Endothelial cell of umbilical vein (primary cell): ENCODE measurements around the gene TTC9. TPM values are rescaled to one million over a fixed set of nuclear protein-coding genes. Genes with fewer than 3 reads are reported as not detected.

Source experiments
- BruUV-seq: library from RNA; stranded (reverse); fragments of 400-500 nt; replicated peaks from 2 replicates; lab custom pipeline; 2021; lab: Mats Ljungman, UMichigan
- CTCF ChIA-PET: fragments of 300-600, 350-600 bp; sonication (Branson Sonifier 250); formaldehyde crosslinking; loops from one replicate; lab custom pipeline; 2021; ENCODE audit warnings: antibody characterized with exemption, inconsistent platforms; lab: Charles Lee
- POLR2A ChIA-PET: fragments of 300-600, 350-600 bp; sonication (Branson Sonifier 250); formaldehyde crosslinking; loops from one replicate; lab custom pipeline; 2021; ENCODE audit warnings: antibody characterized with exemption, inconsistent platforms; lab: Charles Lee
- DNase-seq: peaks from one replicate; pipeline ENCODE4 v3.0.0-alpha.2; 2011; ENCODE audit warnings: low read depth, low spot score
- FAIRE-seq: peaks from 2 replicates; lab custom pipeline; 2011; peaks lifted over from hg19 to GRCh38; lab: Jason Lieb, UNC
- H2AFZ ChIP-seq: 2 replicates; pipeline ENCODE4 v1.6.0; 2012; ENCODE audit warnings: low read depth, low read length, control low read depth, inconsistent platforms
- H3K27ac ChIP-seq: 2 replicates; pipeline ENCODE4 v1.5.1; 2011; ENCODE audit warnings: low read depth, mild to moderate bottlenecking, control low read depth, low read length, moderate library complexity; ENCODE audit not compliant: insufficient read depth
- H3K27me3 ChIP-seq, 2 experiments: 2 replicates each; pipeline versions ENCODE4 v1.6.0 to v1.6.1; 2011; ENCODE audit warnings: low read length in 2 of 2, mixed read lengths in 1 of 2; ENCODE audit not compliant: control insufficient read depth in 2 of 2, insufficient read depth in 2 of 2
- H3K36me3 ChIP-seq, 2 experiments: 2 replicates in 1 of 2; 3 replicates in 1 of 2; pipeline ENCODE4 v1.5.1; 2011; ENCODE audit warnings: low read length in 2 of 2, mild to moderate bottlenecking in 1 of 2, moderate library complexity in 1 of 2; ENCODE audit not compliant: control insufficient read depth in 2 of 2, insufficient read depth in 2 of 2; ENCODE audit errors: extremely low read depth in 1 of 2
- H3K4me1 ChIP-seq: 3 replicates; pipeline ENCODE4 v1.5.1; 2011; ENCODE audit warnings: mild to moderate bottlenecking, low read length; ENCODE audit not compliant: control insufficient read depth, insufficient read depth; ENCODE audit errors: extremely low read depth
- H3K4me2 ChIP-seq: 2 replicates; pipeline ENCODE4 v1.6.1; 2011; ENCODE audit warnings: low read length, control low read depth, mixed read lengths; ENCODE audit not compliant: insufficient read depth
- H3K4me3 ChIP-seq, 3 experiments: fragments of 200-600 bp in 1 of 3; sonication (generic), shearing (Covaris generic) in 1 of 3; replicated peaks in 1 of 3; 2 replicates each; pipeline ENCODE4 v1.5.1; 2011 to 2016; ENCODE audit warnings: control low read depth in 3 of 3, low read length in 3 of 3, mild to moderate bottlenecking in 2 of 3, inconsistent platforms in 1 of 3, low read depth in 1 of 3, moderate library complexity in 1 of 3; ENCODE audit not compliant: insufficient read depth in 1 of 3
- H3K79me2 ChIP-seq: 2 replicates; pipeline ENCODE4 v1.6.0; 2012; ENCODE audit warnings: low read length, inconsistent platforms; ENCODE audit not compliant: control insufficient read depth, insufficient read depth
- H3K9ac ChIP-seq: replicated peaks from 2 replicates; pipeline ENCODE3; 2011; ENCODE audit warnings: low read length, control low read depth; ENCODE audit not compliant: insufficient read depth; ENCODE audit errors: extremely low read depth
- H3K9me1 ChIP-seq: replicated peaks from 3 replicates; pipeline ENCODE4 v1.6.0; 2011; ENCODE audit warnings: mild to moderate bottlenecking, low read length; ENCODE audit not compliant: control insufficient read depth, insufficient read depth; ENCODE audit errors: extremely low read depth
- H3K9me3 ChIP-seq: replicated peaks from 2 replicates; pipeline ENCODE4 v1.5.1; 2012; ENCODE audit warnings: low read length, inconsistent platforms; ENCODE audit not compliant: control insufficient read depth, insufficient read depth
- H4K20me1 ChIP-seq: replicated peaks from 2 replicates; pipeline ENCODE3; 2011; ENCODE audit warnings: mild to moderate bottlenecking, low read length; ENCODE audit not compliant: control insufficient read depth, insufficient read depth; ENCODE audit errors: extremely low read depth
- EZH2 ChIP-seq: IDR thresholded peaks from 2 replicates; pipeline ENCODE4 v1.6.1; 2012; ENCODE audit warnings: borderline replicate concordance, low read depth, mild to moderate bottlenecking, moderate library complexity, low read length, inconsistent platforms; ENCODE audit not compliant: severe bottlenecking
- FOS ChIP-seq: IDR thresholded peaks from 2 replicates; pipeline ENCODE4 v1.6.1; 2011; ENCODE audit warnings: mild to moderate bottlenecking, low read length, moderate library complexity, borderline replicate concordance; ENCODE audit not compliant: insufficient read depth
- GATA2 ChIP-seq: IDR thresholded peaks from 2 replicates; pipeline ENCODE4 v1.7.0; 2011; ENCODE audit warnings: low read depth, mild to moderate bottlenecking, moderate library complexity, mixed read lengths, low read length; ENCODE audit not compliant: insufficient read length, insufficient read depth
- JUN ChIP-seq: IDR thresholded peaks from 2 replicates; pipeline ENCODE4 v1.6.1; 2011; ENCODE audit warnings: borderline replicate concordance, low read depth; ENCODE audit not compliant: insufficient read length, insufficient read depth
- MYC ChIP-seq: IDR thresholded peaks from one replicate; pipeline ENCODE4 v1.6.1; 2011; ENCODE audit warnings: mild to moderate bottlenecking, low read depth, low read length
- POLR2A ChIP-seq: IDR thresholded peaks from 2 replicates; pipeline ENCODE4 v1.6.1; 2012; ENCODE audit warnings: low read depth, mild to moderate bottlenecking, control low read depth, low read length
- POLR2AphosphoS5 ChIP-seq: IDR thresholded peaks from 2 replicates; pipeline ENCODE4 v1.6.1; 2012; ENCODE audit warnings: low read depth, mild to moderate bottlenecking, control low read depth, low read length, moderate library complexity; ENCODE audit not compliant: insufficient read depth
- dilution Hi-C: fragments of 300-500 bp; cut with MboI; formaldehyde crosslinking; loops from one replicate; pipeline ENCODE4 v1.15.0; 2019; ENCODE audit warnings: low sequenced_read_pairs; ENCODE audit not compliant: extremely low pct_ligation_motif_present
- intact Hi-C: fragments of 100-400 bp; cut with micrococcal nuclease; formaldehyde crosslinking; loops from one replicate; pipeline ENCODE4 v1.10.0; 2022
- polyA plus RNA-seq, 4 experiments: library from polyadenylated mRNA; depleted of rRNA in 3 of 4; stranded (reverse) in 3 of 4; unstranded in 1 of 4; fragments of >200 nt; gene quantifications; 2 replicates each; pipeline versions ENCODE4 v1.2.1 to v1.2.3, GENCODE V29; 2011 to 2012; ENCODE audit warnings: missing spikeins in 1 of 4
- total RNA-seq: library from RNA; stranded (reverse); gene quantifications from 2 replicates; pipeline ENCODE4 v1.2.3, GENCODE V29; 2021
- TF ChIP-seq, protein P1 (sequence below): IDR thresholded peaks from 2 replicates; pipeline ENCODE4 v1.6.1; 2011; ENCODE audit not compliant: insufficient read depth, insufficient read length
- TF ChIP-seq, protein P2 (sequence below), 2 donors: IDR thresholded peaks; 1 replicate in 1 of 2; 2 replicates in 1 of 2; pipeline ENCODE4 v1.5.1; 2011; ENCODE audit warnings: low read length in 2 of 2, mild to moderate bottlenecking in 2 of 2, moderate library complexity in 2 of 2, control low read depth in 1 of 2, inconsistent platforms in 1 of 2, low read depth in 1 of 2; ENCODE audit not compliant: insufficient read depth in 1 of 2; ENCODE audit errors: extremely low read depth in 1 of 2

TTC9 gene
- total and polyA plus RNA-seq, 2 donors (not counting 3 experiments of a cell fraction or from before 2014, with no cell fraction given): 0.06 TPM; not detected in 1

DNA sequence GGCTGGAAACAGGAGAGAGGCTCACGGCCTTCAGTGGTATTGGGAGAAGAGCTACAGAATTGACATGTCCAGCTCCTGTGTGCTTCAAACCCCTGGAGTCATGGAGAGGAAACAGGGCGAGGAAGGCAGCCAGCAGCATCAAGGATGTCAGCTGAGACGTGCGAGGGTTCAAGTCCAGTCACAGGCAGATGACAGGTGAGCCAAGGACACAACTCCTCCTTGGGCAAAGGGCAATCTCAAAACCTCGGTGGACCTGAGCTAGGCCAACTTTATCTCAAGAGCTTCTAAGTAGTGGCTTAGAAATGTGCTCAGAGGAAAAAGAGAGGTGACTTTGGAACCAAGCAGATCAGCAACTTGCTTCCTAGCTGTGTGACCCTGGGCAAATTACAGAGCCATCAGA, 81.6 kb downstream of the TTC9 start:
- CTCF ChIA-PET: interaction anchor here (0.8 kb wide), 1 partner anchor 10 kb away, joined by 3 read pairs; no protein-coding TSS in a partner anchor
- Histone ChIP-seq H3K36me3 (no peaks in the 10 kb centered on the region), H3K9me1 (no peaks in the 10 kb centered on the region), H3K4me3 (no peak overlapping the region), H3K79me2 (no peaks in the 10 kb centered on the region), H3K9me3 (no peaks in the 10 kb centered on the region), H2AFZ (no peak overlapping the region), H3K9ac (no peak overlapping the region), H3K27me3 (no peaks in the 10 kb centered on the region), H3K4me1 (no peaks in the 10 kb centered on the region), H3K4me2 (no peak overlapping the region), H3K27ac (no peak overlapping the region), H4K20me1 (no peaks in the 10 kb centered on the region)
- intact Hi-C loops: no loop called here
- POLR2A ChIA-PET: no interaction called here
- DNase-seq: no peak
- FAIRE-seq: no peak
- no TSS peak for BruUV-seq
- dilution Hi-C loops: no loop called here
- TF ChIP-seq EZH2 (no peak), JUN (no peak)

DNA sequence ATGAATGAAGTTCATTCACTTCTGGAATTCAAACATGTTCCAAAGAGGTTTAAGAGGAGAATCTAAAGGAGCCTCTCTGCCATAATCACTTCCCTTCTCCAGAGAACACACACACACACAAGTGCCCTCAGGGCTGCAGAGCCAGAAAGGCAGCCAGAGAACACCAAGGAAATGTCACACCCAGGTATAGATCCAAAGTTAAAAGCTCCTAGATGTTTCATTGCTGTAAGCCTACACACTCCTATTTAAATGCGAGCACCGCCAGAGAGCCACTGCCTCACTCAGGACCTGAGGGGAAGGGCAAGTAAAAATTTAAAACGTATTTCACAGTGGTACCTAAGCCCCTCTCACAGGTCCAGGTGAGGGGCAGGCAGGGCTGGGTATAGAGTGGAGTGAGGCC, 82.4 kb downstream of the TTC9 start:
- no peaks in the 10 kb centered on the region for H3K4me1 ChIP-seq
- H3K79me2 ChIP-seq: no peaks in the 10 kb centered on the region
- ChIA-PET CTCF (no interaction called here), POLR2A (no interaction called here)
- TF ChIP-seq MYC: no peak
- no peak for TF ChIP-seq EZH2
- no peak for TF ChIP-seq JUN
- TF ChIP-seq, protein P1, sequence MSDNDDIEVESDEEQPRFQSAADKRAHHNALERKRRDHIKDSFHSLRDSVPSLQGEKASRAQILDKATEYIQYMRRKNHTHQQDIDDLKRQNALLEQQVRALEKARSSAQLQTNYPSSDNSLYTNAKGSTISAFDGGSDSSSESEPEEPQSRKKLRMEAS: no peak
- TF ChIP-seq FOS: no peak
- no peak for TF ChIP-seq POLR2AphosphoS5
- TF ChIP-seq GATA2: no peak
- TF ChIP-seq, protein P2, sequence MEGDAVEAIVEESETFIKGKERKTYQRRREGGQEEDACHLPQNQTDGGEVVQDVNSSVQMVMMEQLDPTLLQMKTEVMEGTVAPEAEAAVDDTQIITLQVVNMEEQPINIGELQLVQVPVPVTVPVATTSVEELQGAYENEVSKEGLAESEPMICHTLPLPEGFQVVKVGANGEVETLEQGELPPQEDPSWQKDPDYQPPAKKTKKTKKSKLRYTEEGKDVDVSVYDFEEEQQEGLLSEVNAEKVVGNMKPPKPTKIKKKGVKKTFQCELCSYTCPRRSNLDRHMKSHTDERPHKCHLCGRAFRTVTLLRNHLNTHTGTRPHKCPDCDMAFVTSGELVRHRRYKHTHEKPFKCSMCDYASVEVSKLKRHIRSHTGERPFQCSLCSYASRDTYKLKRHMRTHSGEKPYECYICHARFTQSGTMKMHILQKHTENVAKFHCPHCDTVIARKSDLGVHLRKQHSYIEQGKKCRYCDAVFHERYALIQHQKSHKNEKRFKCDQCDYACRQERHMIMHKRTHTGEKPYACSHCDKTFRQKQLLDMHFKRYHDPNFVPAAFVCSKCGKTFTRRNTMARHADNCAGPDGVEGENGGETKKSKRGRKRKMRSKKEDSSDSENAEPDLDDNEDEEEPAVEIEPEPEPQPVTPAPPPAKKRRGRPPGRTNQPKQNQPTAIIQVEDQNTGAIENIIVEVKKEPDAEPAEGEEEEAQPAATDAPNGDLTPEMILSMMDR (IDR thresholded peaks at IDR 0.05; ENCODE audit: extremely low read depth in 1 of 2, insufficient read depth in 1 of 2, low read depth in 1 of 2, low read length in 2 of 2): no peak
- no peak for TF ChIP-seq POLR2A
- H3K9ac ChIP-seq: no peak overlapping the region
- H3K4me2 ChIP-seq: no peak overlapping the region
- DNase-seq: no peak
- no peak overlapping the region for H2AFZ ChIP-seq
- intact Hi-C loops: no loop called here
- no TSS peak for BruUV-seq
- no peak for FAIRE-seq
- no peak overlapping the region for H3K27ac ChIP-seq
- H4K20me1 ChIP-seq: no peaks in the 10 kb centered on the region
- no peaks in the 10 kb centered on the region for H3K36me3 ChIP-seq
- no peaks in the 10 kb centered on the region for H3K9me3 ChIP-seq
- H3K27me3 ChIP-seq: no peaks in the 10 kb centered on the region
- dilution Hi-C loops: no loop called here
- H3K9me1 ChIP-seq: no peaks in the 10 kb centered on the region
- H3K4me3 ChIP-seq: no peak overlapping the region
